SK-N-SH (cell line): ENCODE data around the gene SPAG9. TPM values are rescaled to one million over a fixed set of nuclear protein-coding genes. Genes with fewer than 3 reads are reported as not detected.

ENCODE experiments used
- CTCF ChIA-PET: fragments of 300-600, 350-600 bp; formaldehyde crosslinking; extraction: SDS; loops from one replicate; lab custom pipeline; 2021; lab: Yijun Ruan, JAX
- POLR2A ChIA-PET: fragments of 350-600 bp; sonication (Branson Sonifier 250); formaldehyde crosslinking; extraction: SDS; loops from one replicate; lab custom pipeline; 2020; ENCODE audit warnings: antibody characterized with exemption, inconsistent platforms; lab: Yijun Ruan, JAX
- DNase-seq: peaks from one replicate; pipeline ENCODE4 v3.0.0; 2012
- H2AFZ ChIP-seq: fragments of 200-600 bp; sonication (generic); 2 replicates; pipeline ENCODE4 v1.8.1; 2016; ENCODE audit warnings: antibody characterized with exemption, mild to moderate bottlenecking, low read depth
- H3F3A ChIP-seq: fragments of 200-600 bp; sonication (generic); replicated peaks from 2 replicates; pipeline ENCODE3; 2016; ENCODE audit warnings: antibody characterized with exemption, mild to moderate bottlenecking; ENCODE audit not compliant: insufficient read depth
- H3K27ac ChIP-seq, 2 experiments: fragments of 200-500 bp in 1 of 2; fragments of 200-600 bp in 1 of 2; sonication (Bioruptor generic) in 1 of 2; sonication (generic), shearing (Covaris generic) in 1 of 2; 2 replicates each; pipeline versions ENCODE4 v1.5.1 to v1.6.1; 2014 to 2016; ENCODE audit warnings: low read depth in 2 of 2, inconsistent platforms in 1 of 2, low read length in 1 of 2, mild to moderate bottlenecking in 1 of 2, mixed read lengths in 1 of 2
- H3K27me3 ChIP-seq: fragments of 200-600 bp; sonication (generic), shearing (Covaris generic); 2 replicates; pipeline ENCODE4 v1.6.1; 2016; ENCODE audit warnings: mixed run types; ENCODE audit not compliant: insufficient read depth
- H3K36me3 ChIP-seq, 2 experiments: fragments of 200-500 bp in 1 of 2; fragments of 200-600 bp in 1 of 2; sonication (Bioruptor generic) in 1 of 2; sonication (generic) in 1 of 2; replicated peaks in 1 of 2; 2 replicates each; pipeline versions ENCODE3 to v1.5.1; 2014 to 2016; ENCODE audit warnings: low read length in 1 of 2, mild to moderate bottlenecking in 1 of 2; ENCODE audit not compliant: insufficient read depth in 2 of 2, control insufficient read depth in 1 of 2
- H3K4me1 ChIP-seq, 2 experiments: fragments of 200-500 bp in 1 of 2; fragments of 200-600 bp in 1 of 2; sonication (Bioruptor generic) in 1 of 2; sonication (generic), shearing (Covaris generic) in 1 of 2; 2 replicates each; pipeline versions ENCODE4 v1.5.1 to v1.6.1; 2014 to 2016; ENCODE audit warnings: low read depth in 1 of 2, low read length in 1 of 2, mixed run types in 1 of 2; ENCODE audit not compliant: insufficient read depth in 2 of 2, control insufficient read depth in 1 of 2
- H3K4me2 ChIP-seq: fragments of 200-600 bp; sonication (generic), shearing (Covaris generic); 2 replicates; pipeline ENCODE4 v1.6.1; 2017; ENCODE audit warnings: mixed run types
- H3K4me3 ChIP-seq, 2 experiments: fragments of 200-500 bp in 1 of 2; fragments of 200-600 bp in 1 of 2; sonication (Bioruptor generic) in 1 of 2; sonication (generic), shearing (Covaris generic) in 1 of 2; 2 replicates each; pipeline versions ENCODE4 v1.5.1 to v1.8.1; 2014 to 2016; ENCODE audit warnings: low read depth in 2 of 2, inconsistent platforms in 1 of 2, low read length in 1 of 2, mild to moderate bottlenecking in 1 of 2, mixed read lengths in 1 of 2, moderate library complexity in 1 of 2
- H3K79me2 ChIP-seq: fragments of 200-600 bp; sonication (generic); 2 replicates; pipeline ENCODE4 v1.8.1; 2017; ENCODE audit warnings: mild to moderate bottlenecking; ENCODE audit not compliant: insufficient read depth
- H3K9ac ChIP-seq: fragments of 200-600 bp; sonication (generic); 2 replicates; pipeline ENCODE4 v1.6.1; 2017; ENCODE audit warnings: mixed run types
- H3K9me2 ChIP-seq: fragments of 200-600 bp; sonication (generic); 2 replicates; pipeline ENCODE4 v1.6.1; 2017; ENCODE audit warnings: mixed run types
- H3K9me3 ChIP-seq: fragments of 200-600 bp; sonication (generic); 2 replicates; pipeline ENCODE4 v1.6.1; 2017; ENCODE audit warnings: mixed run types, mild to moderate bottlenecking, moderate library complexity
- H4K20me1 ChIP-seq: fragments of 200-600 bp; sonication (generic); 2 replicates; pipeline ENCODE4 v1.6.1; 2017; ENCODE audit warnings: mild to moderate bottlenecking, mixed run types; ENCODE audit not compliant: insufficient read depth
- CHD2 ChIP-seq: fragments of 150-350 bp; IDR thresholded peaks from 2 replicates; pipeline ENCODE4 v1.6.1; 2018; ENCODE audit warnings: low read length; ENCODE audit not compliant: partially characterized antibody
- GABPA ChIP-seq: IDR thresholded peaks from 2 replicates; pipeline ENCODE4 v1.4.0; 2012; ENCODE audit warnings: low read depth, mild to moderate bottlenecking
- MXI1 ChIP-seq: IDR thresholded peaks from 2 replicates; pipeline ENCODE4 v1.6.1; 2012; ENCODE audit warnings: mild to moderate bottlenecking, low read depth, low read length, improper control_type of control experiment
- NFIC ChIP-seq: IDR thresholded peaks from 2 replicates; pipeline ENCODE4 v1.4.0; 2012; ENCODE audit warnings: borderline replicate concordance
- NRF1 ChIP-seq: IDR thresholded peaks from 2 replicates; pipeline ENCODE4 v1.6.1; 2012; ENCODE audit warnings: low read depth, mild to moderate bottlenecking, low read length
- PBX3 ChIP-seq: IDR thresholded peaks from 2 replicates; pipeline ENCODE4; 2012
- POLR2AphosphoS5 ChIP-seq: IDR thresholded peaks from 2 replicates; pipeline ENCODE4 v1.6.1; 2012; ENCODE audit warnings: low read depth, low read length
- RAD21 ChIP-seq: IDR thresholded peaks from 2 replicates; pipeline ENCODE4 v1.6.1; 2012; ENCODE audit warnings: mild to moderate bottlenecking, low read length
- RCOR1 ChIP-seq: fragments of 150-350 bp; IDR thresholded peaks from 2 replicates; pipeline ENCODE4 v1.6.1; 2017; ENCODE audit warnings: antibody characterized with exemption, low read length
- RFX5 ChIP-seq: IDR thresholded peaks from 2 replicates; pipeline ENCODE4 v1.6.1; 2012; ENCODE audit warnings: mild to moderate bottlenecking, improper control_type of control experiment, low read length
- SIN3A ChIP-seq: IDR thresholded peaks from 2 replicates; pipeline ENCODE4 v1.6.1; 2012; ENCODE audit warnings: low read depth, mild to moderate bottlenecking, low read length, moderate library complexity, borderline replicate concordance
- SMC3 ChIP-seq: IDR thresholded peaks from 2 replicates; pipeline ENCODE4 v1.6.1; 2012; ENCODE audit warnings: low read depth, low read length, improper control_type of control experiment
- TAF1 ChIP-seq: IDR thresholded peaks from 2 replicates; pipeline ENCODE4 v1.6.1; 2012; ENCODE audit warnings: low read depth, mild to moderate bottlenecking, low read length, moderate library complexity, borderline replicate concordance
- YY1 ChIP-seq: IDR thresholded peaks from 2 replicates; pipeline ENCODE4 v1.4.0; 2012; ENCODE audit warnings: low read depth, mild to moderate bottlenecking
- whole genome bisulfite sequencing: methylation state at CpG from one replicate; pipeline ENCODE4 v1.1.6; 2017; ENCODE audit warnings: low lambda C conversion rate; 5-methylcytosine and 5-hydroxymethylcytosine counted together
- polyA plus RNA-seq, 3 experiments: library from polyadenylated mRNA; depleted of rRNA; stranded (reverse); fragments of >200 nt; gene quantifications; 2 replicates each; pipeline ENCODE4 v1.2.3, GENCODE V29; 2012
- TF ChIP-seq, protein P1 (sequence below): fragments of 200-600 bp; sonication (generic); IDR thresholded peaks from 2 replicates; pipeline ENCODE4 v1.6.1; 2017; ENCODE audit warnings: antibody characterized with exemption, mild to moderate bottlenecking, moderate library complexity
- TF ChIP-seq, protein P2 (sequence below): IDR thresholded peaks from 2 replicates; pipeline ENCODE4 v1.4.0; 2012; ENCODE audit warnings: low read depth, borderline replicate concordance

Gene SPAG9
- polyA plus RNA-seq, 1 of the 3 experiments (the other 2 are of a cell fraction), result 32.1 TPM

- ChIA-PET POLR2A (interaction anchor here (0.6 to 15.4 kb wide), 4 partner anchors 52 to 171 kb away, joined by 3 to 609 read pairs (median 20); partner anchors contain the start of gene TOB1), CTCF (interaction anchor here (0.6 to 16.9 kb wide), 47 partner anchors 8 to 394 kb away, joined by 3 to 820 read pairs (median 4); partner anchors contain the start of genes ANKRD40CL and TOB1)
- Histone ChIP-seq H3K4me3 (no peak overlapping the region; a peak in 1 of 4 replicates), H3K27ac (peak overlapping the region in 1 of 2 experiments; percentile 39; a peak in 1 of 4 replicates), H3K9me3 (no peaks in the 10 kb centered on the region), H3F3A (peaks cover 11% of the 10 kb centered on the region), H2AFZ (no peak overlapping the region), H3K4me1 (peaks cover 16 to 55% of the 10 kb centered on the region in 2 experiments), H3K27me3 (no peaks in the 10 kb centered on the region), H3K4me2 (no peak overlapping the region), H3K9ac (no peak overlapping the region), H4K20me1 (no peaks in the 10 kb centered on the region), H3K36me3 (peaks cover 18 to 20% of the 10 kb centered on the region in 2 experiments), H3K79me2 (no peaks in the 10 kb centered on the region), H3K9me2 (no peaks in the 10 kb centered on the region)
- no peak for TF ChIP-seq MXI1
- TF ChIP-seq CHD2, result peak; percentile 42
- TF ChIP-seq SIN3A, result peak; percentile 51; the same call in 1 of the 2 replicates
- peak; percentile 56; the same call in 1 of the 2 replicates for TF ChIP-seq RFX5
- TF ChIP-seq GABPA, result no peak
- TF ChIP-seq, protein P1, sequence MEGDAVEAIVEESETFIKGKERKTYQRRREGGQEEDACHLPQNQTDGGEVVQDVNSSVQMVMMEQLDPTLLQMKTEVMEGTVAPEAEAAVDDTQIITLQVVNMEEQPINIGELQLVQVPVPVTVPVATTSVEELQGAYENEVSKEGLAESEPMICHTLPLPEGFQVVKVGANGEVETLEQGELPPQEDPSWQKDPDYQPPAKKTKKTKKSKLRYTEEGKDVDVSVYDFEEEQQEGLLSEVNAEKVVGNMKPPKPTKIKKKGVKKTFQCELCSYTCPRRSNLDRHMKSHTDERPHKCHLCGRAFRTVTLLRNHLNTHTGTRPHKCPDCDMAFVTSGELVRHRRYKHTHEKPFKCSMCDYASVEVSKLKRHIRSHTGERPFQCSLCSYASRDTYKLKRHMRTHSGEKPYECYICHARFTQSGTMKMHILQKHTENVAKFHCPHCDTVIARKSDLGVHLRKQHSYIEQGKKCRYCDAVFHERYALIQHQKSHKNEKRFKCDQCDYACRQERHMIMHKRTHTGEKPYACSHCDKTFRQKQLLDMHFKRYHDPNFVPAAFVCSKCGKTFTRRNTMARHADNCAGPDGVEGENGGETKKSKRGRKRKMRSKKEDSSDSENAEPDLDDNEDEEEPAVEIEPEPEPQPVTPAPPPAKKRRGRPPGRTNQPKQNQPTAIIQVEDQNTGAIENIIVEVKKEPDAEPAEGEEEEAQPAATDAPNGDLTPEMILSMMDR, result peak; percentile 90
- TF ChIP-seq YY1, result no peak
- TF ChIP-seq TAF1, result no peak
- no peak; the same call in 1 of the 2 replicates for TF ChIP-seq RCOR1
- TF ChIP-seq NRF1, result 0 out of 2 replicates have a peak, but pooled peaks have one; percentile 18
- peak; percentile 96 for TF ChIP-seq SMC3
- TF ChIP-seq, protein P2, sequence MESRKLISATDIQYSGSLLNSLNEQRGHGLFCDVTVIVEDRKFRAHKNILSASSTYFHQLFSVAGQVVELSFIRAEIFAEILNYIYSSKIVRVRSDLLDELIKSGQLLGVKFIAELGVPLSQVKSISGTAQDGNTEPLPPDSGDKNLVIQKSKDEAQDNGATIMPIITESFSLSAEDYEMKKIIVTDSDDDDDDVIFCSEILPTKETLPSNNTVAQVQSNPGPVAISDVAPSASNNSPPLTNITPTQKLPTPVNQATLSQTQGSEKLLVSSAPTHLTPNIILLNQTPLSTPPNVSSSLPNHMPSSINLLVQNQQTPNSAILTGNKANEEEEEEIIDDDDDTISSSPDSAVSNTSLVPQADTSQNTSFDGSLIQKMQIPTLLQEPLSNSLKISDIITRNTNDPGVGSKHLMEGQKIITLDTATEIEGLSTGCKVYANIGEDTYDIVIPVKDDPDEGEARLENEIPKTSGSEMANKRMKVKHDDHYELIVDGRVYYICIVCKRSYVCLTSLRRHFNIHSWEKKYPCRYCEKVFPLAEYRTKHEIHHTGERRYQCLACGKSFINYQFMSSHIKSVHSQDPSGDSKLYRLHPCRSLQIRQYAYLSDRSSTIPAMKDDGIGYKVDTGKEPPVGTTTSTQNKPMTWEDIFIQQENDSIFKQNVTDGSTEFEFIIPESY, result no peak
- peak; percentile 89 for TF ChIP-seq RAD21
- no peak for TF ChIP-seq PBX3
- peak; percentile 10; the same call in 1 of the 2 replicates for TF ChIP-seq POLR2AphosphoS5
- no peak for TF ChIP-seq NFIC
- DNase-seq, result peak; percentile 75
- 49% methylated on average over 13 of the region's 13 CpGs for WGBS
Observed at GRCh38 chr17:50956750-50957523, 163.7 kb downstream of the SPAG9 start.
